Gastrocnemius medialis (tissue), 4 donors: ENCODE results near the gene LRRC28. TPM values are rescaled to one million over a fixed set of nuclear protein-coding genes. Genes with fewer than 3 reads are reported as not detected.
A peak's percentile ranks its signal among the peaks of the same experiment; 100 is the strongest.

Source experiments
- ATAC-seq, 2 donors: fragments of 150-250 bp; one replicate each; pipeline ENCODE4 v1.9.1; 2016
- DNase-seq, 2 donors: peaks; one replicate each; pipeline ENCODE4 v3.0.0-alpha.2; 2019
- H3K27ac ChIP-seq, 4 donors: fragments of 200-600 bp; sonication (generic); 1 replicate in 1 of 4; 2 replicates in 3 of 4; pipeline ENCODE4 v1.5.1; 2016 to 2018; ENCODE audit warnings: mild to moderate bottlenecking in 2 of 4, moderate library complexity in 1 of 4
- H3K27me3 ChIP-seq, 3 donors: fragments of 200-600 bp; sonication (generic) in 2 of 3; 1 replicate in 1 of 3; 2 replicates in 2 of 3; pipeline versions ENCODE4 v1.5.1 to v1.6.0; 2016 to 2019; ENCODE audit warnings: mild to moderate bottlenecking in 1 of 3, moderate library complexity in 1 of 3
- H3K36me3 ChIP-seq, 2 donors: fragments of 200-600 bp; sonication (generic) in 1 of 2; one replicate each; pipeline ENCODE4 v1.5.1; 2017 to 2018
- H3K4me1 ChIP-seq, 2 donors: fragments of 200-600 bp; sonication (generic) in 1 of 2; one replicate each; pipeline ENCODE4 v1.5.1; 2016 to 2017; ENCODE audit warnings: mild to moderate bottlenecking in 2 of 2
- H3K4me3 ChIP-seq, 4 donors: fragments of 200-600 bp; sonication (generic) in 3 of 4; 1 replicate in 1 of 4; 2 replicates in 3 of 4; pipeline ENCODE4 v1.5.1; 2016 to 2019; ENCODE audit warnings: mild to moderate bottlenecking in 2 of 4
- H3K9me3 ChIP-seq, 3 donors: fragments of 200-600 bp; sonication (generic) in 2 of 3; 1 replicate in 1 of 3; 2 replicates in 2 of 3; pipeline ENCODE4 v1.5.1; 2016 to 2019
- POLR2A ChIP-seq, 2 donors: fragments of 450-650 bp; IDR thresholded peaks; one replicate each; pipeline ENCODE4 v1.6.1; 2017; ENCODE audit warnings: antibody characterized with exemption in 2 of 2, mild to moderate bottlenecking in 2 of 2, moderate library complexity in 2 of 2
- in situ Hi-C, 4 donors: fragments of 200-750 bp; cut with MboI; loops; one replicate each; pipeline versions ENCODE4 v1.15.0 to v1.8.0; 2017; ENCODE audit warnings: low sequenced_read_pairs in 4 of 4
- intact Hi-C: fragments of 100-400 bp; cut with DNase I; formaldehyde crosslinking; loops from one replicate; pipeline ENCODE4 v1.15.1; 2023; ENCODE audit warnings: low total_unique reads
- total RNA-seq, 4 donors: library from RNA; depleted of rRNA; stranded (reverse); fragments of >200 nt; gene quantifications; one replicate each; pipeline versions ENCODE4 v1.1.0 to v1.2.3, GENCODE V29; 2016
- TF ChIP-seq, protein P1 (sequence below), 5 experiments: fragments of 450-650 bp in 3 of 5; fragments of 200-600 bp in 2 of 5; sonication (generic) in 2 of 5; IDR thresholded peaks in 4 of 5; conservative IDR thresholded peaks in 1 of 5; 1 replicate in 4 of 5; 2 replicates in 1 of 5; pipeline ENCODE4 v1.5.1; 2016 to 2019; ENCODE audit warnings: antibody characterized with exemption in 5 of 5, mild to moderate bottlenecking in 3 of 5, moderate library complexity in 3 of 5

Gene LRRC28
- total RNA-seq, 4 donors from 2014 or later, result 22.0 to 48.5 (median 36.9) TPM

DNA sequence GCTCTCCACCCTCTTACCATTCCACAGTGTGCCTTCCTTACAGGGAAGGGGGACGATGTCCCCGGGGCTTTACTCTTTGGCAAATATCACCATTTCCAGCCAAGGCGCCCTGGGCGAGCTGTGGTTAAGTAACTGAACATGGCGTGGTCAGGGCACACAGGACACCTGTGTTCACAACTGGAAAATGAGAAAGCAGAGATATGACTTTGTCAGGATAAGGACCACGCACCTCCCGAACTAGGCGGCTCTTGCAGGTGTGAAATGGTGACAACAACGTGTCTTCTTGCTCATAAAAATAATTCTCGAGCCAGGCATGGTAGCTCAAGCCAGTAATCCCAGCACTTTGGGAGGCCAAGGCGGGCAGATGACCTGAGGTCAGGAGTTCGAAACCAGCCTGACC, 154.8 kb downstream of the LRRC28 start:
- TF ChIP-seq, protein P1, sequence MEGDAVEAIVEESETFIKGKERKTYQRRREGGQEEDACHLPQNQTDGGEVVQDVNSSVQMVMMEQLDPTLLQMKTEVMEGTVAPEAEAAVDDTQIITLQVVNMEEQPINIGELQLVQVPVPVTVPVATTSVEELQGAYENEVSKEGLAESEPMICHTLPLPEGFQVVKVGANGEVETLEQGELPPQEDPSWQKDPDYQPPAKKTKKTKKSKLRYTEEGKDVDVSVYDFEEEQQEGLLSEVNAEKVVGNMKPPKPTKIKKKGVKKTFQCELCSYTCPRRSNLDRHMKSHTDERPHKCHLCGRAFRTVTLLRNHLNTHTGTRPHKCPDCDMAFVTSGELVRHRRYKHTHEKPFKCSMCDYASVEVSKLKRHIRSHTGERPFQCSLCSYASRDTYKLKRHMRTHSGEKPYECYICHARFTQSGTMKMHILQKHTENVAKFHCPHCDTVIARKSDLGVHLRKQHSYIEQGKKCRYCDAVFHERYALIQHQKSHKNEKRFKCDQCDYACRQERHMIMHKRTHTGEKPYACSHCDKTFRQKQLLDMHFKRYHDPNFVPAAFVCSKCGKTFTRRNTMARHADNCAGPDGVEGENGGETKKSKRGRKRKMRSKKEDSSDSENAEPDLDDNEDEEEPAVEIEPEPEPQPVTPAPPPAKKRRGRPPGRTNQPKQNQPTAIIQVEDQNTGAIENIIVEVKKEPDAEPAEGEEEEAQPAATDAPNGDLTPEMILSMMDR (IDR thresholded peaks at IDR 0.05 in 4 of 5, conservative IDR thresholded peaks at IDR 0.05 in 1 of 5), result no peak
- no peak for TF ChIP-seq POLR2A (IDR thresholded peaks at IDR 0.05)
- in situ Hi-C loops (loop anchor here in 3 of 4 donors (5.0 to 25.0 kb wide), 2 partner anchors 296 to 306 kb away; no protein-coding TSS in a partner anchor), intact Hi-C loops (loop anchor here (10.0 kb wide), 1 partner anchor 121 kb away; no protein-coding TSS in a partner anchor)
- DNase-seq (no peak), ATAC-seq (no peak)
- H3K27me3 ChIP-seq, result no peaks in the 10 kb centered on the region
- H3K9me3 ChIP-seq, result no peaks in the 10 kb centered on the region
- H3K4me3 ChIP-seq, result no peak overlapping the region
- H3K27ac ChIP-seq, result no peak overlapping the region
- peaks cover 15 to 16% of the 10 kb centered on the region in 2 donors for H3K4me1 ChIP-seq
- H3K36me3 ChIP-seq, result no peaks in the 10 kb centered on the region

DNA sequence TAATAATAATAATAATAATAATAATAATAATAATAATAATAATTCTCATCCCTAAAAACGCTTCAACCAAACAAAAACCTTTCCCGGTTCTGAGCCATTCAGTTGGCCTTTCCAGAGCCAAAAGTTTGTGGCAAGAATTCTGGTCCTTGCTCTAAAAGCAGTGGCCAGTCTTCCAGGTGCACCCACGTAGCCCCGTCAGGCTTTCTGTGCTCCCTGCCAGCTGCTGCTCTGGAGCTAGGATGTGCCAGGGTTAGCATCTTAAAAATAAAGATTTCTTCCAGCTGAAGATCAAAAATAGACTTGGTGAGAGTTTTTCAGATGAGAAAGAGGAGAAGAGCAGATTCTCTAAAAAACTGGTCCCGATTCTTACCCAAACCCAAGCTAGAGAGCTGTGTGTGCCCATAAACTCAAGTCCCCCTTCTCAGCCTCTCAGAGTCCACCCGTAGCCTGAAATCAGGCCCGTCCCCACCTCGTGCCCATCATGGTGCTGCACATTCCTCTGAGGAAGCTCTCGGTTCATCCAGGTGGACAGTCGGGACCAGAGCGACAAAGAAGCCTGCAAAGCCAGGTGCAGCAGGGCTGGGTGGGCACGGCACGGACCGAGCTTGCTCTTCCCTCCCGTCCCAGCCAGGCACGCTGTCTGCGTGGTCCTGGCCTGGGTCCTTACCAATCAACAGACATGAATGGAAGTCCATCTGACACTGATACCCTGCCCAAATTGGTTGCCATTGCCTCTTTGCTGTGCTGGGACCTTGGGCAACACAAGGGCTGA, 155.6 kb downstream of the LRRC28 start:
- intact Hi-C loops, result loop anchor here (10.0 kb wide), 1 partner anchor 122 kb away; no protein-coding TSS in a partner anchor
- ATAC-seq, result no peak

DNA sequence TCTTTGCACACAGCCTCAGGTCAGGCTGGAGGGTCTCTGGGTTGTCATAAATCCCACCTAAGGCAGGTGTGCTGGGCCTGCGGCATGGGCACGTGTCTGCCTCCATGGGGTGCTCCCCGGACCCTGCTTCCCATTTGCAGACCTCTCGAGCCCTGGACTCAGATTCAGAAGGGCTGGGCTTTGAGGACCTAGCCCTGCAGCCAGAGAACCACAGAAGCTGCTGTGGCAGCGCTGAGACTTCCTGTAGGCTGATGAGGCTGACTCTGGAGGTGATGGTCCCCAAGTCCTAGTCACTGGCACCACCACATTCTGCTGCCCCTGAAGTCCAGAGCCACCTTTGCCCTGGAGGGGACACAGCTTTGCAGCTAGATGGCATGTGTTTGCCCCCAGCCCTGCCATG, 156.4 kb downstream of the LRRC28 start:
- DNase-seq (no peak), ATAC-seq (no peak)
- Histone ChIP-seq H3K36me3 (no peaks in the 10 kb centered on the region), H3K27ac (peak overlapping the region in 1 of 4 donors; percentile 34), H3K4me3 (no peak overlapping the region), H3K9me3 (no peaks in the 10 kb centered on the region), H3K4me1 (peaks cover 13 to 15% of the 10 kb centered on the region in 2 donors), H3K27me3 (no peaks in the 10 kb centered on the region)
- TF ChIP-seq, protein P1 (IDR thresholded peaks at IDR 0.05 in 4 of 5, conservative IDR thresholded peaks at IDR 0.05 in 1 of 5), result no peak
- no peak for TF ChIP-seq POLR2A (IDR thresholded peaks at IDR 0.05)
- intact Hi-C loops (loop anchor here (1.0 to 10.0 kb wide), 3 partner anchors 123 to 349 kb away; no protein-coding TSS in a partner anchor), in situ Hi-C loops (loop anchor here in 3 of 4 donors (5.0 to 25.0 kb wide), 2 partner anchors 295 to 305 kb away; no protein-coding TSS in a partner anchor)

More for the DNA sequence above, 155.6 kb downstream of the LRRC28 start:
- H3K4me1 ChIP-seq, result peaks cover 15% of the 10 kb centered on the region in 2 donors
- TF ChIP-seq POLR2A (IDR thresholded peaks at IDR 0.05), result no peak
- TF ChIP-seq, protein P1 (IDR thresholded peaks at IDR 0.05 in 4 of 5, conservative IDR thresholded peaks at IDR 0.05 in 1 of 5), result no peak
- in situ Hi-C loops, result loop anchor here in 3 of 4 donors (5.0 to 25.0 kb wide), 2 partner anchors 295 to 305 kb away; no protein-coding TSS in a partner anchor
- no peaks in the 10 kb centered on the region for H3K36me3 ChIP-seq
- H3K4me3 ChIP-seq, result no peak overlapping the region
- no peaks in the 10 kb centered on the region for H3K27me3 ChIP-seq
- no peak for DNase-seq
- no peaks in the 10 kb centered on the region for H3K9me3 ChIP-seq
- H3K27ac ChIP-seq, result no peak overlapping the region

DNA sequence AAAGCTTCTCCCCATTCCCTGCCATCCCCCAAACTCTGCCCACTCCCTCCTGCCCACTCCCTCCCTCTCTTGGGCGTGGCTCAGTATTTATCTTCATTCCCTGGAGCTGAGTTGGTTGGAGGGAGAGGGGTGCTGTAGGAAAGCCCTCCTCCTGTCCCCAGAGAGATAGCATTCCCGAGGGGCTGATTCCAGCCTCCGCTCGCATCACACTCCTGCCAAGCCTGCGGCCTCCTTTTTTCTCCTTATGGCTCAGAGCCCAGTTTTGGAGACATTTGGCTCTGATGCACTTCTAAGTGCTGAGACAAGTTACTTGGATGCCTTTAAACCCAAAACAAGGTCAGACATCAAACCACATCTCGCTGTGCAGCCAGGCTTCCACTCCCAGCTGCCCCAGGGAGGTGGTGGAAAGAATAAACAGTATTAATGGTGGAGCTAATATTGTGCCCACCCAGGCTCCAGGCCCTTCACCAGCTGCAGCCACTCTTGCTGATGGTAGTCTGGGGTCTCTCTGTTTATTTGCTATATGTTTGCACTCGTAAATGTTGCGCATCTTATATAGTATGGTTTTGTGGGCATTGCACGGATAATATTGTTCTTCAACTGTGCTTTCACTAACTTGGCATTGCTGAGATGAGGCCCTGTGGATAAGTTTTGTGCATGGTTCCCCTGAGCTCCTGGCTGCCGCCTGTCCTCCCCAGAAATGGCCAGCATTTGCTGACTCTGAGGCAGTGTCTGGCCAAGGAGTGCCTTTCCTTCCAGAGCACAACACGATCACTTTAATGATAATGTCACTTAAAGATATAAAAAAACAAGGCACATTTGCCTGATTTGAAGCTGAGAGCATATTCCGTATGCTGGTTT, 157.2 kb downstream of the LRRC28 start:
- ATAC-seq (peak; percentile 18 to 45), DNase-seq (no peak)
- Histone ChIP-seq H3K9me3 (no peaks in the 10 kb centered on the region), H3K27ac (peak overlapping the region in 3 of 4 donors; percentile 4 to 37 (median 32)), H3K4me3 (no peak overlapping the region), H3K36me3 (no peaks in the 10 kb centered on the region), H3K4me1 (peaks cover 13 to 15% of the 10 kb centered on the region in 2 donors), H3K27me3 (no peaks in the 10 kb centered on the region)
- TF ChIP-seq, protein P1 (IDR thresholded peaks at IDR 0.05 in 4 of 5, conservative IDR thresholded peaks at IDR 0.05 in 1 of 5), result no peak
- no peak for TF ChIP-seq POLR2A (IDR thresholded peaks at IDR 0.05)
- intact Hi-C loops (loop anchor here (1.0 to 10.0 kb wide), 4 partner anchors 124 to 348 kb away; no protein-coding TSS in a partner anchor), in situ Hi-C loops (loop anchor here in 3 of 4 donors (5.0 to 25.0 kb wide), 2 partner anchors 294 to 304 kb away; no protein-coding TSS in a partner anchor)
